Testis (tissue), 3 donors: ENCODE results near the gene RHOU. TPM values are rescaled to one million over a fixed set of nuclear protein-coding genes. Genes with fewer than 3 reads are reported as not detected.

Experiments used
- DNase-seq: peaks from one replicate; pipeline ENCODE4 v3.0.0-alpha.2; 2019
- H3K27ac ChIP-seq, 2 donors: fragments of 200-600 bp; sonication (generic); one replicate each; pipeline ENCODE4 v1.5.1; 2019
- H3K27me3 ChIP-seq: fragments of 200-600 bp; sonication (generic); one replicate; pipeline ENCODE4 v1.5.1; 2019
- H3K36me3 ChIP-seq: fragments of 200-600 bp; sonication (generic); one replicate; pipeline ENCODE4 v1.5.1; 2017; ENCODE audit warnings: low read depth; ENCODE audit errors: missing control alignments
- H3K4me1 ChIP-seq: fragments of 200-600 bp; sonication (generic); one replicate; pipeline ENCODE4 v1.5.1; 2019
- H3K4me3 ChIP-seq, 2 donors: fragments of 200-600 bp; sonication (generic); one replicate each; pipeline ENCODE4 v1.5.1; 2017 to 2019
- H3K9me3 ChIP-seq: fragments of 200-600 bp; sonication (generic); one replicate; pipeline ENCODE4 v1.5.1; 2017
- CTCF ChIP-seq, 3 experiments: fragments of 450-650 bp in 2 of 3; fragments of 200-600 bp in 1 of 3; sonication (generic) in 1 of 3; IDR thresholded peaks; one replicate each; pipeline ENCODE4 v1.5.1; 2016 to 2019; ENCODE audit warnings: antibody characterized with exemption in 3 of 3, mild to moderate bottlenecking in 2 of 3, moderate library complexity in 1 of 3
- POLR2A ChIP-seq: fragments of 450-650 bp; IDR thresholded peaks from one replicate; pipeline ENCODE4 v1.6.1; 2017; ENCODE audit warnings: antibody characterized with exemption, mild to moderate bottlenecking, moderate library complexity
- WGBS, 2 donors: methylation state at CpG; one replicate each; pipeline ENCODE4 v1.1.5; 2018; 5-methylcytosine and 5-hydroxymethylcytosine counted together
- intact Hi-C: fragments of 100-400 bp; cut with DNase I; formaldehyde crosslinking; loops from one replicate; pipeline ENCODE4 v1.15.1; 2023; ENCODE audit warnings: low total_unique reads
- polyA plus RNA-seq: library from polyadenylated mRNA; stranded (reverse); fragments of 350-450 nt; fragmentation: Illumina TruSeq; extraction: RNeasy Lipid Tissue Mini Kit (QIAGEN cat#74804); gene quantifications from one replicate; pipeline ENCODE4 v1.2.3, GENCODE V29; 2014; ENCODE audit warnings: low read depth, low replicate concordance; ENCODE audit not compliant: insufficient read depth
- total RNA-seq, 2 donors: library from RNA; depleted of rRNA; stranded (reverse); fragments of >200 nt; gene quantifications; one replicate each; pipeline ENCODE4 v1.2.3, GENCODE V29; 2016

The RHOU gene
- total and polyA plus RNA-seq, 3 donors from 2014 or later: 31.0 to 33.6 (median 32.6) TPM

DNA sequence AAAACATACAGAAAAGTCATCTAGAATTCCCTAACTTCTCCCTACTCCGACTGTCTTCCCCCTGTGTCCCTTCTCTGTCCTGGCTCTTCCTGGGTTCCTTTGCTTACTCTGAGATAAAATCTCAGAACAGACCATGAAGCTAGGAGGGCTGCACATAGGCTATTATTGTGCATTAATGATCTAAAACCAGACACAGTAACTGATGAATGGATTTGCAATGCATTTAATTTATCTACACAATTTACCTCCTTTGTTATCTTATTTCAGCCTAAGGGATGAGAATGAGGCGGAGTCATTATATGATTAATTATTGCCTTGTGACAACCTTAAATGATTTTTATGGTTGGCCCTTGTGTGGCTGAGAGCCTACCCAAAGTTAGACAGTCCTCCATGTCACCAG, 14.5 kb downstream of the RHOU start:
- Histone ChIP-seq H3K4me1 (peaks cover 7% of the 10 kb centered on the region), H3K9me3 (no peaks in the 10 kb centered on the region), H3K36me3 (no peaks in the 10 kb centered on the region), H3K27ac (no peak overlapping the region), H3K4me3 (no peak overlapping the region), H3K27me3 (no peaks in the 10 kb centered on the region)
- intact Hi-C loops: no loop called here
- DNase-seq: no peak
- 89 to 97% methylated on average over 2 of the region's 2 CpGs for WGBS, 2 donors
- TF ChIP-seq CTCF (IDR thresholded peaks at IDR 0.05) (no peak), POLR2A (no peak)

DNA sequence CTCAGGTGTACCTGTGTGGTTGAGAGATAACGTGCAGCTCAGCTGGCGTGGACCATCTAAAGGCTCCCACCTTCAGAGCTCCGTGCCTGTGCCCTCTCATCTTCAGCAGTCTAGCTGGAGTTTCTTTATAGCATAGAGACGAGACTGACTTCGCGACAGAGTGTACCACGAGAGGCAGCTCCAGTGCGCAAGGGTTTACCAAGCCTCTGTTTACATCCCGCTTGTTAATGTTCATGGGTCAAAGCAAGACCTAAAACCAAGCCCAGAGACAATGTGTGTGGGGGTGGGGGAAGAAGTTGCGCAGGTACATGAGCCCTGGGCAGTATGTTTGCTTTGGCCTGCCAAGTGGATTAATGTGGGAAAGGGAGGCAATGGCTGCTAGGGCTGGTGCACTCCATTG, 15.6 kb downstream of the RHOU start:
- Histone ChIP-seq H3K4me3 (no peak overlapping the region), H3K27me3 (no peaks in the 10 kb centered on the region), H3K36me3 (no peaks in the 10 kb centered on the region), H3K27ac (no peak overlapping the region), H3K4me1 (peaks cover 7% of the 10 kb centered on the region), H3K9me3 (no peaks in the 10 kb centered on the region)
- TF ChIP-seq CTCF (IDR thresholded peaks at IDR 0.05) (no peak), POLR2A (no peak)
- DNase-seq: no peak
- intact Hi-C loops: no loop called here
- 82 to 94% methylated on average over 10 of the region's 10 CpGs for WGBS, 2 donors

GRCh38 chr1:228751360-228752098, 16.2 kb downstream of the RHOU start:
- no peak for TF ChIP-seq CTCF (IDR thresholded peaks at IDR 0.05)
- TF ChIP-seq POLR2A: no peak
- Histone ChIP-seq H3K4me3 (no peak overlapping the region), H3K36me3 (no peaks in the 10 kb centered on the region), H3K4me1 (peaks cover 7% of the 10 kb centered on the region), H3K9me3 (no peaks in the 10 kb centered on the region), H3K27me3 (no peaks in the 10 kb centered on the region), H3K27ac (no peak overlapping the region)
- no peak for DNase-seq
- intact Hi-C loops: no loop called here
- WGBS, 2 donors: 91 to 96% methylated on average over 3 of the region's 3 CpGs

- no peak for DNase-seq
- Histone ChIP-seq H3K4me3 (no peak overlapping the region), H3K9me3 (no peaks in the 10 kb centered on the region), H3K27me3 (no peaks in the 10 kb centered on the region), H3K27ac (no peak overlapping the region), H3K36me3 (no peaks in the 10 kb centered on the region), H3K4me1 (peaks cover 7% of the 10 kb centered on the region)
- 84 to 87% methylated on average over 6 of the region's 6 CpGs for WGBS, 2 donors
- intact Hi-C loops: no loop called here
- no peak for TF ChIP-seq POLR2A
- no peak for TF ChIP-seq CTCF (IDR thresholded peaks at IDR 0.05)
Observed at GRCh38 chr1:228752258-228752657, 17.0 kb downstream of the RHOU start.

DNA sequence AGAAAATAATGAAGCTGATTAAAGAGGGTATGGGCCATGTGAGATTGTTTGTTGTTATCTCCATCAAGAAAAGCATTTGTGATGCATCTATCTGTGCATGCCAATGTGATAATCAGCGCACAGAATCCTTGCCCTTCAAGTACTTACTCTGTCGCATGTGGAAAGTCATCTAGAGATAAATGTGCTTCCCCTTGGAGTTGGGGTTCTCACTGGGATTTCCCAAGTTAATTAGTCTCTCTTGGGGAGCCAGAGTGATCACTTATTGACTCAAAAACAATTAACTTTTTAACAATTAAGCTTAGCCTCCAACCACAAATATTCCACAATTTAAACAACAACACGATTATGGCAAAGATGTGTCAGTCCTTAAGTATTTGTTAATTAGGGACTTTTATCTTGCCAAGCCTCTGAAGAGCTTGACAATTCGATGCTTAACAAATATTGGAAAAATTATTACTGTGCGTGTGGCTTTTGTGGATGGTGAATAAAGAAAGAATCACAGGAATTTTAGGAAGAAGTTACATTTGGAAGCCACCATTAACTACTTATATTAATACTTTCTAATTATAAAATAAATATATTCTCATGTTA, 17.5 kb downstream of the RHOU start:
- no peak for DNase-seq
- Histone ChIP-seq H3K27ac (no peak overlapping the region), H3K4me3 (no peak overlapping the region), H3K27me3 (no peaks in the 10 kb centered on the region), H3K36me3 (no peaks in the 10 kb centered on the region), H3K4me1 (peaks cover 7% of the 10 kb centered on the region), H3K9me3 (no peaks in the 10 kb centered on the region)
- 78 to 80% methylated on average over 5 of the region's 5 CpGs for WGBS, 2 donors
- intact Hi-C loops: no loop called here
- TF ChIP-seq POLR2A (no peak), CTCF (IDR thresholded peaks at IDR 0.05) (no peak)
